IMR-90 (cell line): ENCODE data around the gene TMOD4. TPM values are rescaled to one million over a fixed set of nuclear protein-coding genes. Genes with fewer than 3 reads are reported as not detected.

ENCODE experiments used
- ATAC-seq: fragments of 200-7000 bp; cut with Tn5 transposase; 2 replicates; pipeline ENCODE4 v1.9.1; 2020; ENCODE audit warnings: low read depth, mild to moderate bottlenecking, moderate library complexity
- BruUV-seq: library from RNA; stranded (reverse); fragments of 400-500 nt; replicated peaks from 2 replicates; lab custom pipeline; 2021; lab: Mats Ljungman, UMichigan
- CTCF ChIA-PET: fragments of 300-600 bp; formaldehyde crosslinking; extraction: SDS; loops from one replicate; lab custom pipeline; 2021; ENCODE audit warnings: antibody characterized with exemption; lab: Yijun Ruan, JAX
- POLR2A ChIA-PET: fragments of 300-600 bp; sonication (Branson Sonifier 250); formaldehyde crosslinking; loops from one replicate; lab custom pipeline; 2022; ENCODE audit warnings: antibody characterized with exemption; ENCODE audit not compliant: unreplicated experiment; lab: Charles Lee
- DNase-seq: peaks from one replicate; pipeline ENCODE4 v3.0.0; 2013
- H2AFZ ChIP-seq: replicated peaks from 2 replicates; pipeline ENCODE3; 2013; ENCODE audit warnings: low read length, mild to moderate bottlenecking; ENCODE audit not compliant: poor library complexity
- H2AK5ac ChIP-seq: 2 replicates; pipeline ENCODE4 v1.6.1; 2013; ENCODE audit warnings: low read depth, low read length, inconsistent platforms
- H2AK9ac ChIP-seq: replicated peaks from 2 replicates; pipeline ENCODE3; 2013; ENCODE audit warnings: mild to moderate bottlenecking, low read depth, low read length, moderate library complexity; ENCODE audit not compliant: poor library complexity
- H2BK120ac ChIP-seq: 2 replicates; pipeline ENCODE4 v1.6.1; 2013; ENCODE audit warnings: low read depth, low read length, inconsistent platforms
- H2BK15ac ChIP-seq: 3 replicates; pipeline ENCODE4 v1.6.1; 2013; ENCODE audit warnings: low read depth, low read length, inconsistent platforms
- H2BK20ac ChIP-seq: 2 replicates; pipeline ENCODE4 v1.6.1; 2013; ENCODE audit warnings: low read depth, mild to moderate bottlenecking, inconsistent platforms, low read length, moderate library complexity
- H2BK5ac ChIP-seq: 2 replicates; pipeline ENCODE4 v1.6.1; 2013; ENCODE audit warnings: mild to moderate bottlenecking, low read depth, low read length, inconsistent platforms; ENCODE audit not compliant: poor library complexity, severe bottlenecking
- H3K14ac ChIP-seq: replicated peaks from 2 replicates; pipeline ENCODE4 v1.6.1; 2013; ENCODE audit warnings: low read depth, low read length, inconsistent platforms
- H3K18ac ChIP-seq: 2 replicates; pipeline ENCODE4 v1.6.1; 2013; ENCODE audit warnings: low read depth, low read length, control low read depth
- H3K23ac ChIP-seq: 2 replicates; pipeline ENCODE4 v1.6.1; 2013; ENCODE audit warnings: low read depth, low read length, inconsistent platforms
- H3K27ac ChIP-seq: 2 replicates; pipeline ENCODE4 v1.5.1; 2013; ENCODE audit warnings: mild to moderate bottlenecking, control low read depth, low read length; ENCODE audit not compliant: insufficient read depth
- H3K27me3 ChIP-seq: 2 replicates; pipeline ENCODE4 v1.6.1; 2013; ENCODE audit warnings: low read length; ENCODE audit not compliant: control insufficient read depth, insufficient read depth
- H3K36me3 ChIP-seq: 2 replicates; pipeline ENCODE4 v1.6.1; 2013; ENCODE audit warnings: low read length, mixed read lengths; ENCODE audit not compliant: control insufficient read depth, insufficient read depth
- H3K4ac ChIP-seq: 2 replicates; pipeline ENCODE4 v1.6.1; 2013; ENCODE audit warnings: low read depth, low read length, inconsistent platforms
- H3K4me1 ChIP-seq: 2 replicates; pipeline ENCODE4 v1.6.1; 2013; ENCODE audit warnings: low read length, mixed read lengths; ENCODE audit not compliant: control insufficient read depth, insufficient read depth
- H3K4me2 ChIP-seq: 2 replicates; pipeline ENCODE4 v1.6.1; 2013; ENCODE audit warnings: low read depth, mild to moderate bottlenecking, control low read depth, low read length, moderate library complexity
- H3K4me3 ChIP-seq: 2 replicates; pipeline ENCODE4 v1.5.1; 2013; ENCODE audit warnings: low read depth, mild to moderate bottlenecking, control low read depth, low read length, moderate library complexity; ENCODE audit not compliant: insufficient read depth
- H3K56ac ChIP-seq: 2 replicates; pipeline ENCODE4 v1.6.1; 2013; ENCODE audit warnings: low read length, inconsistent platforms; ENCODE audit not compliant: insufficient read depth; ENCODE audit errors: extremely low read depth
- H3K79me1 ChIP-seq, 2 experiments: 2 replicates each; pipeline ENCODE4 v1.6.1; 2013; ENCODE audit warnings: low read length in 2 of 2, inconsistent platforms in 1 of 2, low read depth in 1 of 2
- H3K9ac ChIP-seq: 2 replicates; pipeline ENCODE4 v1.6.1; 2013; ENCODE audit warnings: low read depth, low read length, control low read depth
- H3K9me1 ChIP-seq: 2 replicates; pipeline ENCODE4 v1.6.1; 2013; ENCODE audit warnings: low read length, inconsistent platforms; ENCODE audit not compliant: insufficient read depth
- H3K9me3 ChIP-seq: 2 replicates; pipeline ENCODE4 v1.6.1; 2013; ENCODE audit warnings: low read length; ENCODE audit not compliant: control insufficient read depth, insufficient read depth
- H4K20me1 ChIP-seq: 2 replicates; pipeline ENCODE4 v1.6.1; 2013; ENCODE audit warnings: low read length, inconsistent platforms; ENCODE audit not compliant: insufficient read depth
- H4K5ac ChIP-seq: 2 replicates; pipeline ENCODE4 v1.6.1; 2013; ENCODE audit warnings: mild to moderate bottlenecking, low read depth, low read length, control low read depth
- H4K8ac ChIP-seq, 2 experiments: 2 replicates each; pipeline ENCODE4 v1.6.1; 2013; ENCODE audit warnings: low read depth in 2 of 2, low read length in 2 of 2, control low read depth in 1 of 2, inconsistent platforms in 1 of 2
- H4K91ac ChIP-seq: 2 replicates; pipeline ENCODE4 v1.6.1; 2013; ENCODE audit warnings: low read depth, low read length, inconsistent platforms; ENCODE audit not compliant: insufficient read depth
- CEBPB ChIP-seq: IDR thresholded peaks from 2 replicates; pipeline ENCODE4 v1.6.1; 2012; ENCODE audit warnings: low read depth, low read length, improper control_type of control experiment
- CHD1 ChIP-seq: IDR thresholded peaks from 2 replicates; pipeline ENCODE4 v1.6.1; 2012; ENCODE audit warnings: low read depth, low read length, improper control_type of control experiment
- ELK1 ChIP-seq: fragments of 150-350 bp; IDR thresholded peaks from 2 replicates; pipeline ENCODE4 v1.6.1; 2016; ENCODE audit warnings: low read depth, mild to moderate bottlenecking, low read length, moderate library complexity, borderline replicate concordance
- FOS ChIP-seq: fragments of 150-350 bp; IDR thresholded peaks from 2 replicates; pipeline ENCODE4 v1.6.1; 2016; ENCODE audit warnings: low read depth, low read length
- MAFK ChIP-seq: IDR thresholded peaks from 2 replicates; pipeline ENCODE4 v1.6.1; 2012; ENCODE audit warnings: low read depth, low read length, improper control_type of control experiment
- MAZ ChIP-seq: IDR thresholded peaks from 2 replicates; pipeline ENCODE4 v1.6.1; 2012; ENCODE audit warnings: low read depth, mild to moderate bottlenecking, low read length, improper control_type of control experiment, moderate library complexity, borderline replicate concordance
- MXI1 ChIP-seq: IDR thresholded peaks from 2 replicates; pipeline ENCODE4 v1.6.1; 2012; ENCODE audit warnings: low read depth, mild to moderate bottlenecking, low read length, moderate library complexity, borderline replicate concordance
- NFE2L2 ChIP-seq: fragments of 150-350 bp; IDR thresholded peaks from 2 replicates; pipeline ENCODE4 v1.6.1; 2016; ENCODE audit warnings: low read depth, mild to moderate bottlenecking, low read length
- POLR2A ChIP-seq: IDR thresholded peaks from 2 replicates; pipeline ENCODE4 v1.6.1; 2012; ENCODE audit warnings: mild to moderate bottlenecking, low read depth, low read length
- RAD21 ChIP-seq: IDR thresholded peaks from 2 replicates; pipeline ENCODE4 v1.6.1; 2012; ENCODE audit warnings: low read length, improper control_type of control experiment
- RCOR1 ChIP-seq: IDR thresholded peaks from 2 replicates; pipeline ENCODE4 v1.6.1; 2012; ENCODE audit warnings: mild to moderate bottlenecking, low read length, improper control_type of control experiment; ENCODE audit not compliant: insufficient replicate concordance
- SMC3 ChIP-seq: fragments of 150-350 bp; IDR thresholded peaks from 2 replicates; pipeline ENCODE4 v1.6.1; 2016; ENCODE audit warnings: low read depth, mild to moderate bottlenecking, antibody characterized with exemption, low read length, moderate library complexity
- WGBS, 2 experiments: methylation state at CpG; one replicate each; pipeline versions ENCODE4 v1.1.5 to v1.1.7; 2013; ENCODE audit warnings: missing lambda C conversion rate in 2 of 2; ENCODE audit not compliant: insufficient read length in 1 of 2; ENCODE audit errors: extremely low coverage in 2 of 2; 5-methylcytosine and 5-hydroxymethylcytosine counted together
- dilution Hi-C: fragments of 300-500 bp; cut with HindIII; formaldehyde crosslinking; loops from one replicate; pipeline ENCODE4 v1.14.3; 2018; ENCODE audit warnings: low sequenced_read_pairs; ENCODE audit not compliant: unreplicated experiment
- in situ Hi-C: fragments of 300-500 bp; cut with MboI; formaldehyde crosslinking; loops from 3 replicates; pipeline ENCODE4 v1.14.3; 2019; ENCODE audit warnings: low sequenced_read_pairs, inconsistent platforms, mixed read lengths
- intact Hi-C: fragments of 100-400 bp; cut with micrococcal nuclease; formaldehyde crosslinking; loops from 2 replicates; pipeline ENCODE4 v1.10.0; 2022
- polyA plus RNA-seq, 3 experiments: library from polyadenylated mRNA; depleted of rRNA; stranded (reverse); fragments of >200 nt; gene quantifications; 2 replicates each; pipeline ENCODE4 v1.2.3, GENCODE V29; 2012; ENCODE audit warnings: low replicate concordance in 1 of 3
- total RNA-seq: library from RNA; depleted of rRNA; stranded (reverse); fragments of >200 nt; gene quantifications from 2 replicates; pipeline ENCODE4 v1.2.3, GENCODE V29; 2012
- TF ChIP-seq, protein P1 (sequence below): fragments of 150-350 bp; IDR thresholded peaks from 2 replicates; pipeline ENCODE4 v1.6.1; 2017; ENCODE audit warnings: mild to moderate bottlenecking, antibody characterized with exemption, low read length, low read depth
- TF ChIP-seq, protein P2 (sequence below): conservative IDR thresholded peaks from 2 replicates; pipeline ENCODE4 v1.5.1; 2012; ENCODE audit warnings: mild to moderate bottlenecking, low read depth, low read length, improper control_type of control experiment

TMOD4 gene
- total and polyA plus RNA-seq, 2 of the 4 experiments (the other 2 are of a cell fraction), result 0.27 TPM; not detected in 1

- no peaks in the 10 kb centered on the region for H4K20me1 ChIP-seq
- H3K27me3 ChIP-seq, result no peaks in the 10 kb centered on the region
- H3K14ac ChIP-seq, result no peak overlapping the region
- H3K4me3 ChIP-seq, result no peak overlapping the region
- intact Hi-C loops, result no loop called here
- no peak overlapping the region for H2BK120ac ChIP-seq
- no peak for ATAC-seq
- H2BK5ac ChIP-seq, result no peak overlapping the region
- H2BK15ac ChIP-seq, result no peak overlapping the region
- no peak overlapping the region for H3K27ac ChIP-seq
- TF ChIP-seq POLR2A (no peak), MXI1 (no peak), RAD21 (no peak), MAZ (no peak), CHD1 (no peak), NFE2L2 (no peak), MAFK (no peak), RCOR1 (no peak), SMC3 (no peak), ELK1 (no peak), FOS (no peak), CEBPB (no peak)
- TF ChIP-seq, protein P1, sequence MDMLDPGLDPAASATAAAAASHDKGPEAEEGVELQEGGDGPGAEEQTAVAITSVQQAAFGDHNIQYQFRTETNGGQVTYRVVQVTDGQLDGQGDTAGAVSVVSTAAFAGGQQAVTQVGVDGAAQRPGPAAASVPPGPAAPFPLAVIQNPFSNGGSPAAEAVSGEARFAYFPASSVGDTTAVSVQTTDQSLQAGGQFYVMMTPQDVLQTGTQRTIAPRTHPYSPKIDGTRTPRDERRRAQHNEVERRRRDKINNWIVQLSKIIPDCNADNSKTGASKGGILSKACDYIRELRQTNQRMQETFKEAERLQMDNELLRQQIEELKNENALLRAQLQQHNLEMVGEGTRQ, result no peak
- TF ChIP-seq, protein P2, sequence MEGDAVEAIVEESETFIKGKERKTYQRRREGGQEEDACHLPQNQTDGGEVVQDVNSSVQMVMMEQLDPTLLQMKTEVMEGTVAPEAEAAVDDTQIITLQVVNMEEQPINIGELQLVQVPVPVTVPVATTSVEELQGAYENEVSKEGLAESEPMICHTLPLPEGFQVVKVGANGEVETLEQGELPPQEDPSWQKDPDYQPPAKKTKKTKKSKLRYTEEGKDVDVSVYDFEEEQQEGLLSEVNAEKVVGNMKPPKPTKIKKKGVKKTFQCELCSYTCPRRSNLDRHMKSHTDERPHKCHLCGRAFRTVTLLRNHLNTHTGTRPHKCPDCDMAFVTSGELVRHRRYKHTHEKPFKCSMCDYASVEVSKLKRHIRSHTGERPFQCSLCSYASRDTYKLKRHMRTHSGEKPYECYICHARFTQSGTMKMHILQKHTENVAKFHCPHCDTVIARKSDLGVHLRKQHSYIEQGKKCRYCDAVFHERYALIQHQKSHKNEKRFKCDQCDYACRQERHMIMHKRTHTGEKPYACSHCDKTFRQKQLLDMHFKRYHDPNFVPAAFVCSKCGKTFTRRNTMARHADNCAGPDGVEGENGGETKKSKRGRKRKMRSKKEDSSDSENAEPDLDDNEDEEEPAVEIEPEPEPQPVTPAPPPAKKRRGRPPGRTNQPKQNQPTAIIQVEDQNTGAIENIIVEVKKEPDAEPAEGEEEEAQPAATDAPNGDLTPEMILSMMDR, result no peak
- H3K4ac ChIP-seq, result no peak overlapping the region
- no peak overlapping the region for H3K18ac ChIP-seq
- H2AFZ ChIP-seq, result no peak overlapping the region
- no peak overlapping the region for H3K9ac ChIP-seq
- ChIA-PET POLR2A (no interaction called here), CTCF (interaction anchor here (0.7 kb wide), 1 partner anchor 101 kb away, joined by 7 read pairs; no protein-coding TSS in a partner anchor)
- H3K4me1 ChIP-seq, result peaks cover 2% of the 10 kb centered on the region; the same call in 1 of the 2 replicates
- peaks cover 12 to 30% of the 10 kb centered on the region in 2 experiments for H3K79me1 ChIP-seq
- dilution Hi-C loops, result no loop called here
- no TSS peak for BruUV-seq
- peaks cover 5% of the 10 kb centered on the region; the same call in 1 of the 2 replicates for H3K9me1 ChIP-seq
- H4K8ac ChIP-seq, result no peak overlapping the region
- H3K36me3 ChIP-seq, result no peaks in the 10 kb centered on the region
- in situ Hi-C loops, result loop anchor here (10.0 kb wide), 1 partner anchor 211 kb away; no protein-coding TSS in a partner anchor
- no peaks in the 10 kb centered on the region for H3K9me3 ChIP-seq
- H4K91ac ChIP-seq, result no peak overlapping the region
- WGBS, 2 experiments, result no CpG with 5 or more reads among the region's 6 CpGs
- H2BK20ac ChIP-seq, result no peak overlapping the region
- H2AK5ac ChIP-seq, result no peak overlapping the region
- H3K4me2 ChIP-seq, result no peak overlapping the region
- no peak overlapping the region for H3K56ac ChIP-seq
- H4K5ac ChIP-seq, result no peak overlapping the region
- no peak overlapping the region for H3K23ac ChIP-seq
- DNase-seq, result no peak
- H2AK9ac ChIP-seq, result no peak overlapping the region
Measured at GRCh38 chr1:151193304-151193703, 17.5 kb upstream of the TMOD4 start.
